Loucy (cell line): ENCODE measurements around the gene ALOX15.

Experiments used
- H2AFZ ChIP-seq: fragments of 200-600 bp; sonication (generic); 2 replicates; pipeline ENCODE4 v1.6.0; 2016; ENCODE audit warnings: antibody characterized with exemption, mild to moderate bottlenecking, low read length, moderate library complexity
- H3F3A ChIP-seq: fragments of 200-600 bp; 2 replicates; pipeline ENCODE4 v1.6.0; 2016; ENCODE audit warnings: antibody characterized with exemption, low read depth, mild to moderate bottlenecking
- H3K27me3 ChIP-seq: fragments of 200-600 bp; sonication (generic); 2 replicates; pipeline ENCODE4 v1.6.1; 2014; ENCODE audit warnings: low read length, mild to moderate bottlenecking; ENCODE audit not compliant: insufficient read depth, poor library complexity, severe bottlenecking
- H3K36me3 ChIP-seq: fragments of 200-600 bp; sonication (generic); 2 replicates; pipeline ENCODE4 v1.6.1; 2016; ENCODE audit warnings: low read length; ENCODE audit not compliant: insufficient read depth
- H3K4me1 ChIP-seq: fragments of 200-600 bp; sonication (generic); 2 replicates; pipeline ENCODE4 v1.5.1; 2014; ENCODE audit warnings: low read length, mild to moderate bottlenecking; ENCODE audit not compliant: insufficient read depth, poor library complexity, severe bottlenecking
- H3K4me2 ChIP-seq: fragments of 200-600 bp; sonication (generic); 2 replicates; pipeline ENCODE4 v1.6.0; 2014; ENCODE audit warnings: antibody characterized with exemption, low read length, low read depth, mild to moderate bottlenecking; ENCODE audit not compliant: poor library complexity, severe bottlenecking
- H3K4me3 ChIP-seq: fragments of 200-600 bp; sonication (generic); 2 replicates; pipeline ENCODE4 v1.5.1; 2014; ENCODE audit warnings: low read length, mild to moderate bottlenecking, mixed read lengths; ENCODE audit not compliant: poor library complexity, severe bottlenecking
- H3K79me2 ChIP-seq: fragments of 200-600 bp; sonication (generic); 2 replicates; pipeline ENCODE4 v1.6.1; 2014; ENCODE audit warnings: low read length; ENCODE audit not compliant: insufficient read depth
- H3K9ac ChIP-seq: fragments of 200-600 bp; sonication (generic); 2 replicates; pipeline ENCODE4 v1.6.0; 2014; ENCODE audit warnings: mild to moderate bottlenecking, low read depth, low read length, moderate library complexity; ENCODE audit not compliant: poor library complexity, severe bottlenecking
- H3K9me2 ChIP-seq: fragments of 200-600 bp; sonication (generic); replicated peaks from 2 replicates; pipeline ENCODE4 v1.6.1; 2016; ENCODE audit warnings: low read depth, low read length, mixed read lengths
- H3K9me3 ChIP-seq: fragments of 200-600 bp; sonication (generic); 2 replicates; pipeline ENCODE4 v1.6.1; 2014; ENCODE audit warnings: mild to moderate bottlenecking, antibody characterized with exemption, low read length, low read depth; ENCODE audit not compliant: insufficient read depth
- H4K20me1 ChIP-seq: fragments of 200-600 bp; sonication (generic); 2 replicates; pipeline ENCODE4 v1.6.0; 2014; ENCODE audit warnings: antibody characterized with exemption, low read length, mild to moderate bottlenecking; ENCODE audit not compliant: insufficient read depth, poor library complexity, severe bottlenecking
- CTCF ChIP-seq: fragments of 200-600 bp; sonication (generic); conservative IDR thresholded peaks from 2 replicates; pipeline ENCODE4 v1.5.1; 2014; ENCODE audit warnings: mild to moderate bottlenecking, antibody characterized with exemption, low read length
- EZH2phosphoT487 ChIP-seq: fragments of 200-600 bp; IDR thresholded peaks from 2 replicates; pipeline ENCODE4 v1.6.1; 2018; ENCODE audit warnings: antibody characterized with exemption, mild to moderate bottlenecking, moderate library complexity, borderline replicate concordance

ALOX15 gene

GRCh38 chr17:4588898-4589625 is 52.4 kb downstream of the ALOX15 start:
- H3F3A ChIP-seq, result no peaks in the 10 kb centered on the region
- no peak overlapping the region for H3K4me2 ChIP-seq
- no peaks in the 10 kb centered on the region for H3K79me2 ChIP-seq
- H3K9ac ChIP-seq, result no peak overlapping the region
- H3K4me1 ChIP-seq, result no peaks in the 10 kb centered on the region
- H3K4me3 ChIP-seq, result no peak overlapping the region
- H3K27me3 ChIP-seq, result no peaks in the 10 kb centered on the region
- H3K9me2 ChIP-seq, result no peaks in the 10 kb centered on the region
- H2AFZ ChIP-seq, result no peak overlapping the region
- no peaks in the 10 kb centered on the region for H3K36me3 ChIP-seq
- H3K9me3 ChIP-seq, result no peaks in the 10 kb centered on the region
- no peak for TF ChIP-seq CTCF
- TF ChIP-seq EZH2phosphoT487, result no peak
- no peaks in the 10 kb centered on the region for H4K20me1 ChIP-seq

GRCh38 chr17:4588391-4588790 is 53.1 kb downstream of the ALOX15 start:
- Histone ChIP-seq H3K27me3 (no peaks in the 10 kb centered on the region), H3F3A (no peaks in the 10 kb centered on the region), H4K20me1 (no peaks in the 10 kb centered on the region), H3K9ac (no peak overlapping the region), H3K4me3 (no peak overlapping the region), H3K9me3 (no peaks in the 10 kb centered on the region), H3K9me2 (no peaks in the 10 kb centered on the region), H3K36me3 (no peaks in the 10 kb centered on the region), H2AFZ (no peak overlapping the region), H3K4me2 (no peak overlapping the region), H3K79me2 (no peaks in the 10 kb centered on the region), H3K4me1 (no peaks in the 10 kb centered on the region)
- TF ChIP-seq EZH2phosphoT487 (no peak), CTCF (no peak)

- Histone ChIP-seq H4K20me1 (no peaks in the 10 kb centered on the region), H3K9me2 (no peaks in the 10 kb centered on the region), H3K79me2 (no peaks in the 10 kb centered on the region), H3K4me3 (no peak overlapping the region), H3F3A (no peaks in the 10 kb centered on the region), H2AFZ (no peak overlapping the region), H3K27me3 (no peaks in the 10 kb centered on the region), H3K4me1 (no peaks in the 10 kb centered on the region), H3K4me2 (no peak overlapping the region), H3K9ac (no peak overlapping the region), H3K36me3 (no peaks in the 10 kb centered on the region), H3K9me3 (no peaks in the 10 kb centered on the region)
- TF ChIP-seq EZH2phosphoT487 (no peak), CTCF (no peak)
Measured at GRCh38 chr17:4587803-4588202, 53.7 kb downstream of the ALOX15 start.
